MM.1S (cell line): ENCODE data around the gene HSBP1L1.
"Not testable (repeated sequence)": the region's sequence is repeated elsewhere in the genome, so short reads cannot be mapped to it uniquely, and the experiment has no call there.

Source experiments
- DNase-seq: peaks from one replicate; pipeline ENCODE4 v3.0.0-alpha.2; 2015
- H2AFZ ChIP-seq: fragments of 300-600 bp; sonication (generic); 2 replicates; pipeline ENCODE4 v1.6.0; 2016; ENCODE audit warnings: antibody characterized with exemption, low read length
- H3F3A ChIP-seq: fragments of 300-600 bp; sonication (generic); 2 replicates; pipeline ENCODE4 v1.6.1; 2016; ENCODE audit warnings: mild to moderate bottlenecking, antibody characterized with exemption, low read length, moderate library complexity, mixed read lengths; ENCODE audit not compliant: insufficient read depth
- H3K27ac ChIP-seq: fragments of 300-600 bp; sonication (generic); 2 replicates; pipeline ENCODE4 v1.5.1; 2016; ENCODE audit warnings: mild to moderate bottlenecking, low read length
- H3K27me3 ChIP-seq: fragments of 300-600 bp; sonication (generic); replicated peaks from 2 replicates; pipeline ENCODE4 v1.6.0; 2016; ENCODE audit warnings: low read length; ENCODE audit not compliant: insufficient read depth
- H3K36me3 ChIP-seq: fragments of 300-600 bp; sonication (generic); replicated peaks from 2 replicates; pipeline ENCODE4 v1.6.1; 2016; ENCODE audit warnings: mild to moderate bottlenecking, low read length, mixed read lengths; ENCODE audit not compliant: insufficient read depth
- H3K4me1 ChIP-seq: fragments of 300-600 bp; sonication (generic); 2 replicates; pipeline ENCODE4 v1.6.1; 2016; ENCODE audit warnings: low read length, mixed read lengths
- H3K4me2 ChIP-seq: fragments of 300-600 bp; sonication (generic); 2 replicates; pipeline ENCODE4 v1.6.0; 2016; ENCODE audit warnings: low read depth, low read length
- H3K4me3 ChIP-seq: fragments of 300-600 bp; sonication (generic); 2 replicates; pipeline ENCODE4 v1.5.1; 2016; ENCODE audit warnings: low read length, mixed read lengths
- H3K79me2 ChIP-seq: fragments of 300-600 bp; sonication (generic); 2 replicates; pipeline ENCODE4 v1.6.1; 2016; ENCODE audit warnings: mixed run types, low read length, mixed read lengths
- H3K9ac ChIP-seq: fragments of 300-600 bp; sonication (generic); 2 replicates; pipeline ENCODE4 v1.6.1; 2016; ENCODE audit warnings: low read length, mixed read lengths
- H3K9me2 ChIP-seq: fragments of 300-600 bp; sonication (generic); replicated peaks from 2 replicates; pipeline ENCODE4 v1.6.1; 2016; ENCODE audit warnings: mild to moderate bottlenecking, low read length, mixed read lengths; ENCODE audit not compliant: insufficient read depth
- H3K9me3 ChIP-seq: fragments of 300-600 bp; sonication (generic); replicated peaks from 2 replicates; pipeline ENCODE4 v1.6.1; 2016; ENCODE audit warnings: mild to moderate bottlenecking, low read length, mixed read lengths; ENCODE audit not compliant: insufficient read depth
- H4K20me1 ChIP-seq: fragments of 300-600 bp; sonication (generic); 2 replicates; pipeline ENCODE4 v1.6.1; 2016; ENCODE audit warnings: mild to moderate bottlenecking, low read length, moderate library complexity, mixed read lengths; ENCODE audit not compliant: insufficient read depth
- CTCF ChIP-seq: fragments of 300-600 bp; sonication (generic); IDR thresholded peaks from 2 replicates; pipeline ENCODE4 v1.5.1; 2016; ENCODE audit warnings: antibody characterized with exemption, low read length, mixed read lengths
- EZH2 ChIP-seq: fragments of 300-600 bp; sonication (generic); optimal IDR thresholded peaks from 2 replicates; pipeline ENCODE3; 2017; ENCODE audit warnings: low read depth, mild to moderate bottlenecking, antibody characterized with exemption, low read length, mixed read lengths
- EZH2phosphoT487 ChIP-seq: fragments of 300-600 bp; sonication (generic); IDR thresholded peaks from 2 replicates; pipeline ENCODE4 v1.6.1; 2018; ENCODE audit warnings: antibody characterized with exemption, low read length

The HSBP1L1 gene

DNA sequence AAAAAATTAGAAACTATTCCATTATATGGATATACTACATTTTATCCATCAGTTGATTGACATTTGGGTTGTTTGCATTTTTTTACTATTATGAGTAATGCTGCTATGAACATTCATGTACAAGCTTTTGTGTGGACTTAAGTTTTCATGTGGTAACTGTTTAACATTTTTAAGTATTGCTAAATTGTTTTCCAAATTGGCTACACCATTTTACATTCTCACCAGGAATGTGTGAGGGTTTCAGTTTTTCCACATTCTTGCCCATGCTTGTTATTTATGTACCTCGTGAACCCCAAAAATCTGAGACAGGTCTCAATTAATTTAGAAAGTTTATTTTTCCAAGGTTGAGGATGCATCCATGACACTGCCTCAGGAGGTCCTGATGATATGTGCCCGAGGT is 27.1 kb downstream of the HSBP1L1 start:
- TF ChIP-seq CTCF (no peak), EZH2phosphoT487 (no peak), EZH2 (no peak)
- H3K79me2 ChIP-seq, result peaks cover 18% of the 10 kb centered on the region
- no peak for DNase-seq
- H3K4me3 ChIP-seq, result no peak overlapping the region
- no peaks in the 10 kb centered on the region for H4K20me1 ChIP-seq
- no peaks in the 10 kb centered on the region for H3F3A ChIP-seq
- no peak overlapping the region for H3K27ac ChIP-seq
- H2AFZ ChIP-seq, result no peak overlapping the region
- no peak overlapping the region for H3K9ac ChIP-seq
- no peaks in the 10 kb centered on the region for H3K4me1 ChIP-seq
- no peak overlapping the region for H3K4me2 ChIP-seq
- H3K9me3 ChIP-seq, result no peaks in the 10 kb centered on the region
- no peaks in the 10 kb centered on the region for H3K9me2 ChIP-seq
- no peaks in the 10 kb centered on the region for H3K27me3 ChIP-seq
- no peaks in the 10 kb centered on the region for H3K36me3 ChIP-seq

- not testable (repeated sequence) for H3K79me2 ChIP-seq, H3K4me1 ChIP-seq, H4K20me1 ChIP-seq, H3K9me2 ChIP-seq, DNase-seq, H3K27me3 ChIP-seq, H3K9me3 ChIP-seq, H3K9ac ChIP-seq, H3K36me3 ChIP-seq, H3F3A ChIP-seq, H3K4me2 ChIP-seq, H3K27ac ChIP-seq, H2AFZ ChIP-seq, H3K4me3 ChIP-seq
Measured at GRCh38 chr18:79999701-80000100, 35.3 kb downstream of the HSBP1L1 start.

GRCh38 chr18:80000877-80001276 is 36.4 kb downstream of the HSBP1L1 start:
- DNase-seq, result no peak
- Histone ChIP-seq H3K4me2 (no peak overlapping the region), H3K27me3 (no peaks in the 10 kb centered on the region), H3F3A (no peaks in the 10 kb centered on the region), H3K9me3 (no peaks in the 10 kb centered on the region), H3K9me2 (no peaks in the 10 kb centered on the region), H3K79me2 (no peaks in the 10 kb centered on the region), H3K4me3 (no peak overlapping the region), H3K36me3 (no peaks in the 10 kb centered on the region), H3K4me1 (no peaks in the 10 kb centered on the region), H4K20me1 (no peaks in the 10 kb centered on the region), H2AFZ (no peak overlapping the region), H3K27ac (no peak overlapping the region), H3K9ac (no peak overlapping the region)
- TF ChIP-seq EZH2phosphoT487 (no peak), EZH2 (no peak), CTCF (no peak)

DNA sequence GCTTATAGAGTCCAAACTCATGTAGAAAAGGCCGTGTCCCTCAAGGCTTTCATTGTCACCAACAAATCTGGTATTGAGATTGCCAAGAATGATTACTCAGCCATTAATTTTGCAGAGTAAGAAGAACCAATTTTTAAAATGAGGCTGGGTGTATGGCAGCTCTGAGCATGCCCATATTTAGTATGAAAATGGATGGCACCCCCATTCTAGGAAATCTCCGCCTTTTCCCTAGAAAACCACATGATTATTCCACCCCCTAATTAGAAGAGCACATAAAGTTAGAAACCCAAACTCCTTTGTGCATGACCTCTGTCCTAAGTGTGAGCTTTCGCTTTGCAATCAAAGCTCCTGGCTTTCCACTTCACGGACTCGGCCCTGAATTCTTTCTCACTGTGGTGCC is 38.0 kb downstream of the HSBP1L1 start:
- no peak for DNase-seq

More for the DNA sequence above, 38.0 kb downstream of the HSBP1L1 start:
- Histone ChIP-seq H3K79me2 (no peaks in the 10 kb centered on the region), H2AFZ (no peak overlapping the region), H3K4me1 (no peaks in the 10 kb centered on the region), H3K27ac (no peak overlapping the region), H3F3A (no peaks in the 10 kb centered on the region), H3K27me3 (no peaks in the 10 kb centered on the region), H4K20me1 (no peaks in the 10 kb centered on the region), H3K36me3 (no peaks in the 10 kb centered on the region), H3K9ac (no peak overlapping the region), H3K9me2 (no peaks in the 10 kb centered on the region), H3K4me3 (no peak overlapping the region), H3K4me2 (no peak overlapping the region), H3K9me3 (no peaks in the 10 kb centered on the region)
- TF ChIP-seq CTCF (no peak), EZH2phosphoT487 (no peak), EZH2 (no peak)
